Measurements from ENCODE around the gene TNFRSF25.
"Not testable (repeated sequence)": the region's sequence is repeated elsewhere in the genome, so short reads cannot be mapped to it uniquely, and the experiment has no call there.

The TNFRSF25 gene

GRCh38 chr1:6429660-6430411, 36.1 kb downstream of the TNFRSF25 start:
- FAIRE-seq = not testable (repeated sequence)

- FAIRE-seq = not testable (repeated sequence)
Measured at GRCh38 chr1:6428453-6428852, 37.5 kb downstream of the TNFRSF25 start.

- no peak for FAIRE-seq
Measured at GRCh38 chr1:6427441-6428390, 38.3 kb downstream of the TNFRSF25 start.

- FAIRE-seq = no peak
Measured at GRCh38 chr1:6426972-6427350, 39.0 kb downstream of the TNFRSF25 start.

GRCh38 chr1:6426277-6426971, 39.5 kb downstream of the TNFRSF25 start:
- no peak for FAIRE-seq

- no peak for FAIRE-seq
Measured at GRCh38 chr1:6425658-6426057, 40.3 kb downstream of the TNFRSF25 start.

- no peak for FAIRE-seq
Measured at GRCh38 chr1:6424619-6425593, 41.1 kb downstream of the TNFRSF25 start, which contains the start of gene ESPN. Gene ESPN (plus strand): TSS chr1:6424776. CDS start chr1:6424956, 180 bp downstream.

GRCh38 chr1:6424000-6424565, 41.9 kb downstream of the TNFRSF25 start:
- no peak for FAIRE-seq

- FAIRE-seq = no peak
Measured at GRCh38 chr1:6423321-6423999, 42.5 kb downstream of the TNFRSF25 start.

GRCh38 chr1:6421266-6421665, 44.7 kb downstream of the TNFRSF25 start:
- FAIRE-seq = no peak

- FAIRE-seq = no peak
Measured at GRCh38 chr1:6420454-6421042, 45.4 kb downstream of the TNFRSF25 start.

- FAIRE-seq = no peak
Measured at GRCh38 chr1:6419804-6420453, 46.0 kb downstream of the TNFRSF25 start, which contains the start of gene HES2. Gene HES2 (minus strand): TSS chr1:6419919. CDS start chr1:6419820, 99 bp downstream.

- no peak for FAIRE-seq
Measured at GRCh38 chr1:6419397-6419803, 46.6 kb downstream of the TNFRSF25 start.

GRCh38 chr1:6418668-6419396, 47.1 kb downstream of the TNFRSF25 start:
- no peak for FAIRE-seq

- no peak for FAIRE-seq
Measured at GRCh38 chr1:6417961-6418667, 47.9 kb downstream of the TNFRSF25 start.

GRCh38 chr1:6416906-6417305, 49.1 kb downstream of the TNFRSF25 start:
- no peak for FAIRE-seq

GRCh38 chr1:6416295-6416656, 49.7 kb downstream of the TNFRSF25 start:
- FAIRE-seq = no peak

GRCh38 chr1:6414881-6415626, 50.9 kb downstream of the TNFRSF25 start:
- no peak for FAIRE-seq
